Vagina (tissue), 2 donors: Measurements from ENCODE around the gene COX15.

Source experiments
- POLR2A ChIP-seq, 2 donors: fragments of 450-650 bp; IDR thresholded peaks; one replicate each; pipeline ENCODE4 v1.6.1; 2017; ENCODE audit warnings: antibody characterized with exemption in 2 of 2, mild to moderate bottlenecking in 2 of 2, moderate library complexity in 2 of 2
- TF ChIP-seq, protein P1 (sequence below), 3 experiments: fragments of 450-650 bp in 2 of 3; fragments of 200-600 bp in 1 of 3; sonication (generic) in 1 of 3; IDR thresholded peaks; one replicate each; pipeline ENCODE4 v1.5.1; 2017 to 2019; ENCODE audit warnings: antibody characterized with exemption in 3 of 3, mild to moderate bottlenecking in 2 of 3, moderate library complexity in 2 of 3

DNA sequence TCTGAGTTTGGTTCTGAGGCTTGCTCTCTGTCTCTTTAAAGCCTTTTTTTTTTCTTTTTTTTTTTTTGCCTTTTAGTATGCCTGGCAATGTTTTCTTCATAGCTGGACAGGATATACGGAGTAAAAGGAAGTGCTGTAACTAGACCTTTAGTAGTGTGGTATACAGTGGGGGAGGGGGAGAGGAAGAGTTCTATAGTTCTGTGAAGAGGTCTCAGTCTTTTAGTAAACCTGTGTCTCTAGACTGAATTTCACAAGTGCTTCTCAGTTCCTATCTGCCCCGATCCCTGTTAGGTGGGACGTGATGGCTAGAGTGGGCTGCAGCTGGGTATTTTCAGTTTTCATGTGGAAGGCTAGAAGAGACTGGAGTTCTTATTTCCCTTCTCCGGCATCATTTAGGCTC is 47.4 kb upstream of the COX15 start:
- TF ChIP-seq, protein P1, sequence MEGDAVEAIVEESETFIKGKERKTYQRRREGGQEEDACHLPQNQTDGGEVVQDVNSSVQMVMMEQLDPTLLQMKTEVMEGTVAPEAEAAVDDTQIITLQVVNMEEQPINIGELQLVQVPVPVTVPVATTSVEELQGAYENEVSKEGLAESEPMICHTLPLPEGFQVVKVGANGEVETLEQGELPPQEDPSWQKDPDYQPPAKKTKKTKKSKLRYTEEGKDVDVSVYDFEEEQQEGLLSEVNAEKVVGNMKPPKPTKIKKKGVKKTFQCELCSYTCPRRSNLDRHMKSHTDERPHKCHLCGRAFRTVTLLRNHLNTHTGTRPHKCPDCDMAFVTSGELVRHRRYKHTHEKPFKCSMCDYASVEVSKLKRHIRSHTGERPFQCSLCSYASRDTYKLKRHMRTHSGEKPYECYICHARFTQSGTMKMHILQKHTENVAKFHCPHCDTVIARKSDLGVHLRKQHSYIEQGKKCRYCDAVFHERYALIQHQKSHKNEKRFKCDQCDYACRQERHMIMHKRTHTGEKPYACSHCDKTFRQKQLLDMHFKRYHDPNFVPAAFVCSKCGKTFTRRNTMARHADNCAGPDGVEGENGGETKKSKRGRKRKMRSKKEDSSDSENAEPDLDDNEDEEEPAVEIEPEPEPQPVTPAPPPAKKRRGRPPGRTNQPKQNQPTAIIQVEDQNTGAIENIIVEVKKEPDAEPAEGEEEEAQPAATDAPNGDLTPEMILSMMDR (IDR thresholded peaks at IDR 0.05) = no peak
- TF ChIP-seq POLR2A (IDR thresholded peaks at IDR 0.05) = no peak
